ENCODE results near the gene KLHL11. TPM values are rescaled to one million over a fixed set of nuclear protein-coding genes. Genes with fewer than 3 reads are reported as not detected.

Gene KLHL11
- total and polyA plus RNA-seq, 10 of the 15 experiments (the other 5 are each of a cell fraction or from before 2014, with no cell fraction given), result 0.07 to 17.2 (median 10.1) TPM

- TF ChIP-seq, protein P1, sequence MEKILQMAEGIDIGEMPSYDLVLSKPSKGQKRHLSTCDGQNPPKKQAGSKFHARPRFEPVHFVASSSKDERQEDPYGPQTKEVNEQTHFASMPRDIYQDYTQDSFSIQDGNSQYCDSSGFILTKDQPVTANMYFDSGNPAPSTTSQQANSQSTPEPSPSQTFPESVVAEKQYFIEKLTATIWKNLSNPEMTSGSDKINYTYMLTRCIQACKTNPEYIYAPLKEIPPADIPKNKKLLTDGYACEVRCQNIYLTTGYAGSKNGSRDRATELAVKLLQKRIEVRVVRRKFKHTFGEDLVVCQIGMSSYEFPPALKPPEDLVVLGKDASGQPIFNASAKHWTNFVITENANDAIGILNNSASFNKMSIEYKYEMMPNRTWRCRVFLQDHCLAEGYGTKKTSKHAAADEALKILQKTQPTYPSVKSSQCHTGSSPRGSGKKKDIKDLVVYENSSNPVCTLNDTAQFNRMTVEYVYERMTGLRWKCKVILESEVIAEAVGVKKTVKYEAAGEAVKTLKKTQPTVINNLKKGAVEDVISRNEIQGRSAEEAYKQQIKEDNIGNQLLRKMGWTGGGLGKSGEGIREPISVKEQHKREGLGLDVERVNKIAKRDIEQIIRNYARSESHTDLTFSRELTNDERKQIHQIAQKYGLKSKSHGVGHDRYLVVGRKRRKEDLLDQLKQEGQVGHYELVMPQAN (conservative IDR thresholded peaks at IDR 0.05), result peak; percentile 75
- peak; percentile 58; the same call in 1 of the 2 replicates for TF ChIP-seq MXI1 (IDR thresholded peaks at IDR 0.05; ENCODE audit: low read depth, low read length)
- peak; percentile 94 for TF ChIP-seq IKZF1 (conservative IDR thresholded peaks at IDR 0.05)
- peak in 1 of 2 experiments; percentile 62; a peak in 1 of 3 replicates for TF ChIP-seq EGR1 (IDR thresholded peaks at IDR 0.05; ENCODE audit: borderline replicate concordance in 1 of 2, low read depth in 2 of 2, low read length in 2 of 2)
- TF ChIP-seq CREM (IDR thresholded peaks at IDR 0.05; ENCODE audit: low read depth), result peak; percentile 22; the same call in 1 of the 2 replicates
- TF ChIP-seq, protein P2, sequence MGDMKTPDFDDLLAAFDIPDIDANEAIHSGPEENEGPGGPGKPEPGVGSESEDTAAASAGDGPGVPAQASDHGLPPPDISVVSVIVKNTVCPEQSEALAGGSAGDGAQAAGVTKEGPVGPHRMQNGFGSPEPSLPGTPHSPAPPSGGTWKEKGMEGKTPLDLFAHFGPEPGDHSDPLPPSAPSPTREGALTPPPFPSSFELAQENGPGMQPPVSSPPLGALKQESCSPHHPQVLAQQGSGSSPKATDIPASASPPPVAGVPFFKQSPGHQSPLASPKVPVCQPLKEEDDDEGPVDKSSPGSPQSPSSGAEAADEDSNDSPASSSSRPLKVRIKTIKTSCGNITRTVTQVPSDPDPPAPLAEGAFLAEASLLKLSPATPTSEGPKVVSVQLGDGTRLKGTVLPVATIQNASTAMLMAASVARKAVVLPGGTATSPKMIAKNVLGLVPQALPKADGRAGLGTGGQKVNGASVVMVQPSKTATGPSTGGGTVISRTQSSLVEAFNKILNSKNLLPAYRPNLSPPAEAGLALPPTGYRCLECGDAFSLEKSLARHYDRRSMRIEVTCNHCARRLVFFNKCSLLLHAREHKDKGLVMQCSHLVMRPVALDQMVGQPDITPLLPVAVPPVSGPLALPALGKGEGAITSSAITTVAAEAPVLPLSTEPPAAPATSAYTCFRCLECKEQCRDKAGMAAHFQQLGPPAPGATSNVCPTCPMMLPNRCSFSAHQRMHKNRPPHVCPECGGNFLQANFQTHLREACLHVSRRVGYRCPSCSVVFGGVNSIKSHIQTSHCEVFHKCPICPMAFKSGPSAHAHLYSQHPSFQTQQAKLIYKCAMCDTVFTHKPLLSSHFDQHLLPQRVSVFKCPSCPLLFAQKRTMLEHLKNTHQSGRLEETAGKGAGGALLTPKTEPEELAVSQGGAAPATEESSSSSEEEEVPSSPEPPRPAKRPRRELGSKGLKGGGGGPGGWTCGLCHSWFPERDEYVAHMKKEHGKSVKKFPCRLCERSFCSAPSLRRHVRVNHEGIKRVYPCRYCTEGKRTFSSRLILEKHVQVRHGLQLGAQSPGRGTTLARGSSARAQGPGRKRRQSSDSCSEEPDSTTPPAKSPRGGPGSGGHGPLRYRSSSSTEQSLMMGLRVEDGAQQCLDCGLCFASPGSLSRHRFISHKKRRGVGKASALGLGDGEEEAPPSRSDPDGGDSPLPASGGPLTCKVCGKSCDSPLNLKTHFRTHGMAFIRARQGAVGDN (IDR thresholded peaks at IDR 0.05), result peak; percentile 80; the same call in 1 of the 2 replicates
- TF ChIP-seq TARDBP (IDR thresholded peaks at IDR 0.05; ENCODE audit: borderline replicate concordance), result peak; percentile 39; the same call in 1 of the 2 replicates
- peak; percentile 91 for TF ChIP-seq SMARCA5 (IDR thresholded peaks at IDR 0.05)
- TF ChIP-seq ZNF217 (IDR thresholded peaks at IDR 0.05), result 0 out of 2 replicates have a peak, but pooled peaks have one; percentile 18
- TF ChIP-seq RB1 (IDR thresholded peaks at IDR 0.05; ENCODE audit: borderline replicate concordance), result peak; percentile 83; the same call in 1 of the 2 replicates
- no peak for TF ChIP-seq PKNOX1 (IDR thresholded peaks at IDR 0.05)
- no peak for TF ChIP-seq NRF1 (conservative IDR thresholded peaks at IDR 0.05; ENCODE audit: low read depth, low read length)
- TF ChIP-seq HDAC6 (IDR thresholded peaks at IDR 0.05; ENCODE audit: unreplicated experiment), result peak; percentile 67
- no peak for TF ChIP-seq RBBP5 (conservative IDR thresholded peaks at IDR 0.05)
- peak; percentile 92 for TF ChIP-seq DPF2 (IDR thresholded peaks at IDR 0.05)
- no peak for TF ChIP-seq CBX5 (IDR thresholded peaks at IDR 0.05; ENCODE audit: low read depth)
- TF ChIP-seq GATAD2B (conservative IDR thresholded peaks at IDR 0.05; ENCODE audit: low read depth), result peak; percentile 95
- TF ChIP-seq NR2F1 (conservative IDR thresholded peaks at IDR 0.05), result peak; percentile 59; the same call in 1 of the 2 replicates
- TF ChIP-seq ZBED1 (IDR thresholded peaks at IDR 0.05; ENCODE audit: borderline replicate concordance), result no peak
- TF ChIP-seq ZNF207 (IDR thresholded peaks at IDR 0.05; ENCODE audit: borderline replicate concordance), result peak; percentile 68; the same call in 1 of the 2 replicates
- peak; percentile 30 for TF ChIP-seq MAX (IDR thresholded peaks at IDR 0.05; ENCODE audit: low read depth, low read length)
- TF ChIP-seq NR2C1 (IDR thresholded peaks at IDR 0.05), result peak; percentile 16; the same call in 1 of the 2 replicates
Observed at GRCh38 chr17:41811549-41812380, 53.5 kb downstream of the KLHL11 start, which contains the start of gene P3H4 (continued).
